Urothelium cell line (cell line): ENCODE results near the gene PTPN12.
"Not testable (repeated sequence)": the region's sequence is repeated elsewhere in the genome, so short reads cannot be mapped to it uniquely, and the experiment has no call there.

Experiments
- DNase-seq: peaks from one replicate; pipeline ENCODE4 v3.0.0; 2011; ENCODE audit warnings: low spot score, mixed read lengths
- FAIRE-seq: peaks from 2 replicates; lab custom pipeline; 2011; peaks lifted over from hg19 to GRCh38; lab: Jason Lieb, UNC

PTPN12 gene

DNA sequence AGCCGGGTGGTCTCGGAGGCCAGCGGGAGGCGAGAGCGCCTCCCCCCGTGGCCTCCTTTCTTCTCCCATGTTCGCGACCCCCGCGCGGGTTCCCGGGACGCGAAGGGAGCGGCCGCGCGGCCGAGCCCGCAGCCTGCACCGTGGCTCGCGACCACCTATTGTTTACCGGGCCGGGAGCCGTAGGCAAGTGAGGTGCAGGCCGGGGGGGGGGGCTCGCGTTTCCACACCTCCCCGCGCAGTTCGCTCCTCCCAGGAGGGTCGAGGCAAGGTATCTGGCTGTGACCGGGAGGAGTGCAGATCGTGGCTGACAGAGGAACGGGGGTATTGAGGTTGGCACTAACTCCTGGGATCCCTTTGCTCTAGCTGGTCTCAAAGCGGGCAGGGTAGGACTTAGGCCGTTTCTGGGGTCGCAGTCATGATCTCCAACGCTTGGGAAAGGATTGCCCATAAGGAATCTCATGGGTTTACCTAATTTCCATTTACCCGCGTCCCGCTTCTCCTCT, 734 bp downstream of the PTPN12 start:
- FAIRE-seq, result peak; percentile 5

DNA sequence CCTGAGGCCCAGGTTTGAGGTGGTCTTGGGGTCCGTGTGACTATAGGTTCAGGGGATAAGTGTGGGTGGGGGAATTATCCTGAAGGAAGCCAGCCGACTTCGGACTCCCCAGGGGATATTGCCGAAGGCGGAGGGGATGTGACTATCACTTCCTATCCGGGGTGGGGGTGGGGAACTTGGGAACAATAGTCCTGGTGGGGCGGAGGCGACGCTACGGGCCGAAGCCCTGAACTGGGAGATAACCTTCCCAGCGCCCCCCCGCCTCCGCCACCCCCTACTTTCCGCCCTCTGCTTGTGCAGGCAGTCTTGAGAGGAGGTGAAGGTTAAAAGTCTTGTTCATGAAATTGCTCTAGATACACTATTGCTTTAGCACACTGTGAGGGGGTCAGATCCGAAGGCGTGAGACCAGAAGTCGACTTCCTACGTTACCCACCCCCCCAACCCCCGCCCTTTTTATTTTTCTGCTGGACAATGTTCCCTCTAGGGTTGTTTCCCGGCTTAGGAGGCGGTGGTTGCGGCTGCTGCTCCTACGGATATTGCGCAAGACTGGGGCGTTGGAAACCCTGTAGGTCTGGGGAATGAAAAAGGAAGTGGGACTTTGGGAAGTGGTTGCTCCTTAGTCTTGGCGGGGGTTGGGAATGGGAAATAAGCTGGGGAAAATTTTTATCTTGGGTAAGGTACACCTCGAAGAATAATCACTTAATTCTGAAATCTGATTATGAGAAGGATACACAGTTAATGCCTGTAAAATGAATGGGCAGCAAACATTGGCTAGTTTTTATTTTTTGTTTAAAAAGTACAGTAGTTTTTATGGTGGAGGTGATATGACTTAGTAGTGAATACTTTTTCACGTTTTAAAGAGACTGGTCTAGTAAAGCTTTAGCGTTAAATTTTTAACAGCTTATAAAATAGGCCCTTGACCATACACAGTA, 1.5 kb downstream of the PTPN12 start:
- no peak for FAIRE-seq
- peak; percentile 89 for DNase-seq

More for the DNA sequence above, 734 bp downstream of the PTPN12 start:
- DNase-seq, result peak; percentile 65

DNA sequence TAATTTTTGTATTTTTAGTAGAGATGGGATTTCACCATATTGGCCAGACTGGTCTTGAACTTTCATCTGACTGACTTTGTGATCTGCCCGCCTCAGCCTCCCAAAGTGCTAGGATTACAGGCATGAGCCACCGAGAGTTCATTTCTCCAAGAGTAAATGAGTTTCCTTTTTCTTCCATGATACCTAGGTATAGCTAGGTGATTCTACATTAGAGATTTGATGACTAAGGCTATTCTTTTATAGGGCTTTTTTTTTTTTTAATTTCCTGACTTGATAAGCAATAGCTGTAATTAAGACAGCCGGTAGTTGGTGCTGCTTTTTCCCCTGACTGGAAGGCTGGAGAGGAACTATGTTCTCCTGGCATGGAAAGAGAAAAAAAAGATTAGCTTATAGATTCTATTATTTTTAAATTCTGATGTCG, 3.3 kb downstream of the PTPN12 start:
- DNase-seq, result no peak
- FAIRE-seq, result no peak

DNA sequence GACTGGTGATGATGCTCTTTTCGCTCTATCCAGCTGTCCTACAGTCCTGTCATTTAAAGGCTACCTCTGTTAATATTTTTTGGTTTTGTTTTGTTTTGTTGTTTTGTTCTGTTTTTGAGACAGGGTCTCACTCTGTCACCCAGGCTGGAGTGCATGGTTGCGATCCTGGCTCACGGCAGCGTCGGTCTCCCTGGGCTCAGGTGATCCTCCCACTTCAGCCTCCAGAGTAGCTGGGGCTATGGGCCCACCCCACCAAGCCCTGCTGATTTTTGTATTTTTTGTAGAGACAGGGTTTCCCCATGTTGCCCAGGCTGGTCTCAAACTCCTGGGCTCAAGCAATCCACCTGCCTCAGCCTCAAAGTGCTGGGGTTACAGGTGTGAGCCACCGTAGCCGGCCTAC, 3.9 kb downstream of the PTPN12 start:
- DNase-seq, FAIRE-seq: not testable (repeated sequence)

DNA sequence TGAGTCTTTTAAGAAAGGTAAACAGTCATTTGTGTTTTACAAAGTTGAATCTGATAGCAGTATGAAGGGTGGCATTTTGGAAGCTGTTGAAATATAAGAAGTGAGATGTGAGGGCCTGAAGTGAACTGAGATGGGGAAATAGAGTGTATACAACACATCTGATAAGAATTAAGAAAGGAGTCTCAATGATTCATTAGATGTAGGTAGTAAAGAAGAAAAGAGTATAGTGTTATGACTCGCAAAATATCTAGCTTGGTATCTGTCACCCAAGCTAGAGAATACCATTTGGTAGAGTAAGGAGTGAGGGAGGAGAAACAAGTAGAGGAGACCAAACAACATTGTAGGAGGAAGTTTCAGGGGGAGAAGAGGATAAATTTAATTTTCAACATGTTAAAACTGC, 5.3 kb downstream of the PTPN12 start:
- FAIRE-seq (no peak), DNase-seq (no peak)

DNA sequence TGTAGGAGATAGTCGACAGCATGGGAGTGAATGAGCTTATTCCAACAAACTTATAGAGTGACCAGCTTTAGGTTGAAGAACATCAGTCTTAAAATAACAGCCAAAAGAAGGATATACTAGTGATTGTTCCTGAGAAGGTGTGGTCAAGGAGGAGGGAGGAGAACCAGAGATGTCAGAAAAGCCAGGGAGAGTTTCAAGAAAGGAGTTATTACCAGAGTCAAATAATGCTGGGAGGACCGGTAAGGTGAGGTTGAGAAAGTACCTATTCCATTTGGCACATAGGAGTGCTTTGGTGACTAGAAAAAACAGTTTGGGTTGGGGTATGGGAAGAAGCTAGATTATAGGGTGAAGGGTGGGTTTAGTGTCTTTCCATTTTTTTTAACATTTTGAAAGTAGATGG, 5.8 kb downstream of the PTPN12 start:
- DNase-seq, result no peak
- no peak for FAIRE-seq

DNA sequence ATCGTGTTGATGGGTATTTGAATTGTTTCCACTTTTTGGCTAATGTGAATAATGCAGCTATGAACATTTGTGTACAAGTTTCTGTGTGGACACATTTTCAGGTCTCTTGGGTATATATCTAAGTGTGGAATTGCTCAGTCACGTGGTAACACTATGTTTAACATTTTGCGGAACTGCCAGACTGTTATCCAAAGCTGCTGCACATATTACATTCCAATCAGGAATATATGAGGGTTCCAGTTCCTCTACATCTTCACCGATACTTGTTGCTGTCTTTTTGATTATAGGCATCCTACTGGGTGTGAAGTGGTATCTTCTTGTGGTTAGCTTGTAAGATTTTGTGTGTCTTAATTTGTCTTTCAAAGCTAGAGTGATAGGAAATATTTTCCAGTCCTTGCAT, 6.8 kb downstream of the PTPN12 start:
- FAIRE-seq, result no peak
- DNase-seq, result no peak

DNA sequence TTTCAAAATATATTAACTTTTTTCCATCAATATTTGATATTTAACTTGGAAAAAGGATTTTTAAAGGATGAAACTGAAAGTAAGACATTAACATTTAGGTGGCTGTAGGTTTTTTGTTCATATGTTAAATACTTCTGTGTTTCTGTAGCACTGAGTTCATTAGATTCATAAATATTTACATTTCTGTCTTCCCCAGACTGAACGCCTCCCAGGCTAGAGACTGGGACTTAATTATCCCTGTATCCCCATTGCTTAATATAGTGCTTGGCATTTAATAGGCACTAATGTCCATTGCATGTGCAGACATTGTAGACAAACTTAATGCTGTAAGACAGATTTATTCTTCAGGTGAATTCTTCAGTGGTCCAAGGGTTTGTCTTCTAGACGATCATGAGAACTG, 7.4 kb downstream of the PTPN12 start:
- FAIRE-seq, result no peak
- DNase-seq, result no peak

DNA sequence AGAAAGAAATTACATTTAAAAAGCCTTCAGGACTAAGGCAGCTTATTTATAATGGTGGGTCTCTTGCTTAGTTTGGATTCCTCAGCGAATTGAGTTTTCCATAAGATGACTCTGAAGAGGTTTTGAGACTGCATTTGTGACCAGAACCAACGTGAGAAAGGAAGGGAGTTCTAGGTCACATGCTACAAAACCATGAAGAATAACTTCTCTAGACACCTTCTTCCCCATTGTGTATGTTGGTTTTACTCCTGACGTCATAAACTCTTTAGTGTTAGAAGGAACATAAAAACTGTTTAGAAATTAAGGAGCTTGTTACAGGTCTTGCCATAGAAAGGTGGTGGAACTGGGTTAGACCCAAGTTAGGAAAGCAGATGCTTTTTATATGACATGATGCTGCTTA, 11.1 kb downstream of the PTPN12 start:
- DNase-seq (no peak), FAIRE-seq (no peak)

DNA sequence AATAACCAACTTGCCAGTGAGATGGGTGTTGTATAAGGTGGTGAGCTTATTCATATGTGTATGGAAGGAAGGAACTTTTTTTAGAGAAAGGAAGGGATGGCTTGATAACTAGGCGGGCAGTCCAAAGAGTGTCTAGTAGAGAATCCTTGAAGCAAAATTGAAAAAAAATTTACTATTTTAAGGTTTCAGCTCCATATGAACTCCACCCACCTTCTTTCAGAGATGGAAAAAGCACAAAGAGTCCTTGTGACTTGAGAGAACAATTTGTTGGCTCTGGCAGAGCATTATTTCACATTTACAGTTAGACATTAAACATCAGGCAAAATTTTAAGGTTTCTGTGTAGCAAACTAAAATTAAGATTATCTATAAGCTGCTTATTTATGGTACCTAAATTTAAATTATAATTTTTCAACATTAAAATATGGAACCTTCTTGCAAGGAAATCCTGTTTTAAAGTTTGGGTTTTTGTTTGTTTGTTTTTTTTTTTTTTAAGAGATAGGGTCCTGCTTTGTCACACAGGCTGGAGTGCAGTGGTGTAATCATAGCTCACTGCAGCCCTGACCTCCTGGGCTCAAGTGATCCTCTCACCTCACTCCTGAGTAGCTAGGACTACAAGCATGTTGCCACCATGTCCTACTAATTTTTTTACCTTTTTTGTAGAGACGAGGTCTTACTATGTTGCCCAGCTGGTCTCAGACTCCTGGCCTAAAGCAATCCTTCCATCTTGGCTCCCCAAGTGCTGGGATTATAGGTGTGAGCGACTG, 12.2 kb downstream of the PTPN12 start:
- no peak for FAIRE-seq
- DNase-seq, result no peak

DNA sequence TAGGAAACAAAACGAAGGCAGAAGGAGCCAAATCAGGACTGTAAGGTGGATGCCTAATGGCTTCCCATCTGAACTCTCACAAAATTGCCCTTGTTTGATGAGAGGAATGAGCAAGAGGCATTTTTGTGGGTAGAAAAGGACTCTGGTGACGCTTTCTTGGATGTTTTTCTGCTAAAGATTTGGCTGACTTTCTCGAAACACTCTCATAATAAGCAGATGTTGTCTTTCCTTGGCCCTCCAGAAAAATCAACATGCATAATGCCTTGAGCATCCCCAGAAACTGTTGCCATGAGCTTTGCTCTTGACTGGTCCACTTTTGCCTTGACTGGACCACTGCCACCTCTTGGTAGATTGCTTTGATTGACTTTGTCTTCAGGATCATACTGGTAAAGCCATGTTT, 13.5 kb downstream of the PTPN12 start:
- no peak for DNase-seq
- no peak for FAIRE-seq

DNA sequence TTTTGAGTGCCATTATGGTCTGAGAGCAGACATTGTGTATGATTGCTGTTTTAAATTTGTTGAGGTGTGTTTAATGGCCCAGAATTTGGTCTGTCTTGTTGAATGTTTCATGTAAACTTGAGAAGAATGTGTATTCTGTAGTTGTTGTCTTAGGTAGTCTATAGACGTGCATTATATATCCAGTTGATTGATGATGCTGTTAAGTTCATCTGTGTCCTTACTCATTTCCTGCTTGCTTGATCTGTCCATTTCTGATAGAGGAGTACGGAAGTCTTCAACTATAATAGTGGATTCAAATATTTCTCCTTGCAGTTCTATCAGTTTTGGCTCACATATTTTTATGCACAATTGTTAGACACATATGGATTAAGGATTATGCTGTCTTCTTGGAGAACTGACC, 16.0 kb downstream of the PTPN12 start:
- FAIRE-seq (no peak), DNase-seq (no peak)

DNA sequence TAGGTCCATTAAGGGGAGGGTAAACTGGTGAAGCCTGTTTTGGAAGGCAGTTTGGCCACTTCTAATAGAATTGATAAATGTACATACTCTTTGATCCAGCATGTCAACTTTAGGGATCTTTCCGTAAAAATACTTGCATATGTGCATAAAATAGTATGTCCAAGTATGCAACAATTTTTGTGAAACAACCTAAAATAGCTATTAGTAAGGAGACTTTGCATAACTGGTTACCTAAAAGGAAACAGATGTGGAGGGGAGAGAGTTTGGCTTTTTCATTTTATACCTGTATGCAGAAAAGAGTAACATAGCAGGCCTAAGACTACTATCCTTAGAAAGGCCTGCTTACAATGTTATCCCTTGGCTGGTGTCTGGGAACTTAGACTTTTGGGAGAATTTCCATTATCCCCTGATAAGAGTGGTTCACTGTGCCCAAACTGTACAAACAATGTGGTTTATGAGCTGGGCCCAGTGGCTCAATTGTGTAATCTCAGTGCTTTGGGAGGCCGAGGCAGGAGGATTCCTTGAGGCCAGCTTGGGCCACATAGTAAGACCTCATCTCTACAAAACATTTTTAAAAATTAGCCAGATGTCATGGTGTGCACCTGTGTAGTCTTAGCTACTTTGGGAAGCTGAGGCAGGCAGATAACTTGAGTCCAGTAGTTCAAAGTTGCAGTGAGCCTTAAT, 21.3 kb downstream of the PTPN12 start:
- FAIRE-seq, result no peak
- no peak for DNase-seq

DNA sequence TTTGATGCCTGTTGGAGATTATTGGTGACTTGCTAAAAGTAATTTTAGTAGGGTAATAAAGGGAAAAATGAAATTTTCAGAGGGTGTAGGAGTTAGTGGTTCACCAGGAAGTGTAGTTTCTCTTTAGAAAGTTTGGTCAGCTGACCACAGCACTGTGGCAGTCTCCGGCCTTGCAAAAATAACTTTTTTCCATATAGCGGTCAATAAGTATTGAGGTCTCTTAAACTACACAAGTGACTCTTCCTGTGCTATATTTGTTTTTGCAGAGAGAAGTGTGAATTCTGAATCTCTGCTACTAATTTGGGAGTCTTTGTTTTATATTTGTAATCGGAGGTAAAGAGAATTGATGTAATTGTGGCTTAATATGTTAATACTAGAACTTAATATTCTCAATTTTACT, 24.3 kb downstream of the PTPN12 start:
- FAIRE-seq (no peak), DNase-seq (no peak)

DNA sequence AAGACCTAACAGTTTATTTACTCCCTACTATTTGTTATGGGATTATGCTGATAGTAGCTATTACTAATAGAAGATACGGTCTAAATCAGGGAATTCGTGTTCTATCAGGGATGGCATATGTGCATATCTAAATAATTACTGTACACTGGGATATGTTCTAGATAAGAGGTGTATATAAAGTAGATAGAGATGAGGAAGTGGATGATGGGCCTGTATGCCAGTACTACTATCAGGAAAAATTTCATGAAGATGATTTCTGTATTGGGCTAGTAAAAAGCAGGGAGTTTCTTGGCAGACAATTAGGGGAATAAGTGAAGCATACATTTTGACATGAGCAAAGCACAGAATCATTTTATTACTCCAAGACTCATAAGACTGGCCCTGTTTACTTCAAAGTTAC, 26.2 kb downstream of the PTPN12 start:
- FAIRE-seq (no peak), DNase-seq (no peak)

DNA sequence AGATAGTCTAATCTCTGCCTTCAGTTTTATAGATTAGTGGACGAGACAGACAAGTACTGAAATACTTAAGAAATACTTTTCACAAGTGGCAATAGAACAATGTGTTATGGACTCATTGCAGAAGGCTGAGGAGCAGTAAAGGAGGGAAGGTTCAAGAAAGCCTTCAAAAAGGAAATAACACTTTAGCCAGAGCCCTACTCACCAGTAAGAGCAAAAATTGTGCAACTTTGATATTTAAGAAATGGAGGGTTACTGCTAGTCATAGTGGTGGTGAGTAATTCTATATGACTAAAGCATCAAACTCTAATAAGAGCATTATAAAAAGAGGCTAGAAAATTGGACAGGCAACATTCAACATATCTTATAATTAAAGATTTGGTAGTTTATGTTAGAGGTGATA, 28.8 kb downstream of the PTPN12 start:
- FAIRE-seq (no peak), DNase-seq (no peak)

DNA sequence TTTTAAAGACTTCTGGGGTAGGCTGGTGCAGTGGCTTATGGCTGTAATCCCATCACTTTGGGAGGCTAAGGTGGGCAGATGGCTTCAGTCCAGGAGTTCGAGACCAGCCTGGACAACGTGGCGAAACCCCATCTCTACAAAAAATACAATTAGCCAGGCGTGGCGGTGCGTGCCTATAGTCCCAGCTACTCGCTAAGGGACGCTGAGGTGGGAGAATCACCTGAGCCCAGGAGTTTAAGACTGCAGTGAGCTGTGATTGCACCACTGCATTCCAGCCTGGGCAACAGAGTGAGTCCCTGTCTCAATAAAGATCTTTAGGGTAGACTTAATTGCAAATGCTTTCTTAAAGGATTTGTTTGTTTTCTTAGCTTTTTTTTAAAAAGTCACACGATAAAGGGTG, 29.3 kb downstream of the PTPN12 start:
- DNase-seq, result no peak
- no peak for FAIRE-seq

DNA sequence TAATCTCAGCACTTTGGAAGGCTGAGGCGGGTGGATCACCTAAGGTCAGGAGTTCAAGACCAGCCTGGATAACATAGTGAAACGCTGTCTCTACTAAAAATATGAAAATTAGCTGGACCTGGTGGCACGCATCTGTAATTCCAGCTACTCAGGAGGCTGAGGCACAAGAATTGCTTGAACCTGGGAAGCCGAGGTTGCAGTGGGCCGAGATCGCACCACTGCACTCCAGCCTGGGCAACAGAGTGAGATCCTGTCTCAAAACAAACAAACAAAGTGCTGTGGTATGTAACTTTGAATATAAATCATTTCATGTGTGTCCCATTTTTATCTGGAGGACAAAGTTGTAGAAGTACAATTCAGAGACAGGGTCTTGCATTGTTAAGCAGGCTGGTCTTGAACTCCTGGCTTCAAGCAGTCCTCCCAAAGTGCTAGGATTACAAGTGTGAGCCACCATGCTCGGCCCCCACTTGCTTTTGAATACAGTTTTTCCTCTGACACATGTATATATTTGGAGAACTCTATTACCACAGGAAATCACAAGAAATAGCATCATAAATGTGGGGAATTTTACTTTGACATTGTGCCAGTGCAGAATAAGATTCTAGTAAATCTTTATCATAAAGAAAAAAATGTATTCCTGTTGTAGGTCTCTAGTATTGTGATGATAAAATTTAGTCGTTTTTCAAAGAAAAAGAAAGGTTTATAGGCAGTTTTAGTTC, 32.6 kb downstream of the PTPN12 start:
- FAIRE-seq (no peak), DNase-seq (no peak)

DNA sequence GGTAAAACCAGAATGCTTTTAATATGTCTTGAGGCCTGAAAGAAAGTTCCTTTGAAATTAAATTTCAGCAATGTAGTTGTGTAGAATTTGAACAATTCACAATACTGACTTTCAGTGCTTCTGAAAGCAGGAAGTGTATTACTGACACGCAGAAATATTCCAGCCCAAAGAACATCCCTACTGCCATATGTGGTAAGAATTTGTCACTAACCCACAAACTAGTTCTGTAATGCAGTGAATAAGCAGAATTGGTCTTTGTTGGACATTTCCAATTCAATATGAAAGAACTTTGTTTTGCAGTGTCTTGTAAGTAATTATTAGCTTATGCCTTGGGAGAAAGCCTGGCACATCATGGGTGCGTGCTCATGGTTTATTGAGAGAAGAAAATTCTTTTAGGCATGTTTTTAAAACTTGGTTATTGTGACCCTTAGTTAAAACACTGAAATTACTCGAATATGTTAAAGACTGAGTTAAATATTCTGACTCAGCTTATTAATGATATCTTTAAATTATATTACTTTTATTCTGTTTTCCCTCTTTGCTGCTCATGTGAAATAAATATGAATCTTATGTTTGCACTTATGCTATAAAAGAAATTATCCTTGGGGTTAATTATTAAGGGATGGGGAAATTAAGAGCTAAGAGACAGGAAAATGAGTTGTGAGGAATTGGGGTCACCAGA, 33.4 kb downstream of the PTPN12 start:
- FAIRE-seq (no peak), DNase-seq (no peak)

DNA sequence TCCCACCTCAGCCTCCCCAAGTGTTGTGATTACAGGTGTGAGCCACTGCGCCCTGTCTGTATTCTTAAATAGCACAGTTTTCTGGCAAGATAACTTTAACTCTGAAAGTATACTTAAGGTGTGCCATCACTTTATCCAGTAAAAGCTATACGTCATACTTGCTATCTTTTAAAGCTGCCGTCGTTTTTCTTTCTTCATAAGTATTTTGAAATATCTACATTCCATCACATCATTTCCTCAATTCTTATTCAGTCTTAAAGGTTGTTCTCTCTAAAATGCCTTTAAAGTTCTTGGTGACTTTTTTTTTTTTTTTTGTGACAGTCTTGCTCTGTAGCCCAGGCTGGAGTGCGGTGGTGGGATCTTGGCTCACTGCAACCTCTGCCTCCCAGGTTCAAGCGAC, 34.7 kb downstream of the PTPN12 start:
- FAIRE-seq (no peak), DNase-seq (no peak)
